Measurements from ENCODE around the gene PAPSS2.

DNA sequence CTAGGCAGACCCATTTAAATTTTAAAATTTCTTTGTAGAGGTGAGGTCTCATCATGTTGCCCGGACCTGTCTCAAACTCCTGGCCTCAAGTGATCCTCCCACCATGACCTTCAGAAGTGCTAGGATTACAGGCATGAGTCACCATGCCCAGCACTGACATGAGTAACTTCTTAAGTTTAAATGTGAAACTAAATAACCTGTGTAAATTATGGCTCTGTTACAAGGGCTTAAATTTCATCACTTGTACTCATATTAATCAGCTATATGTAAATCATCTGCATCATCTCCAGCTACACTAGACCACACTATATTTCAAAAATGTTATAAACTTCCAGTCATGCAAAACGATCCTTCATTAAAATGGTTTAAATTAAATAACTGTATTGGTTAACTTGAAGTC is 102.2 kb downstream of the PAPSS2 start:
- TF ChIP-seq, protein P1, sequence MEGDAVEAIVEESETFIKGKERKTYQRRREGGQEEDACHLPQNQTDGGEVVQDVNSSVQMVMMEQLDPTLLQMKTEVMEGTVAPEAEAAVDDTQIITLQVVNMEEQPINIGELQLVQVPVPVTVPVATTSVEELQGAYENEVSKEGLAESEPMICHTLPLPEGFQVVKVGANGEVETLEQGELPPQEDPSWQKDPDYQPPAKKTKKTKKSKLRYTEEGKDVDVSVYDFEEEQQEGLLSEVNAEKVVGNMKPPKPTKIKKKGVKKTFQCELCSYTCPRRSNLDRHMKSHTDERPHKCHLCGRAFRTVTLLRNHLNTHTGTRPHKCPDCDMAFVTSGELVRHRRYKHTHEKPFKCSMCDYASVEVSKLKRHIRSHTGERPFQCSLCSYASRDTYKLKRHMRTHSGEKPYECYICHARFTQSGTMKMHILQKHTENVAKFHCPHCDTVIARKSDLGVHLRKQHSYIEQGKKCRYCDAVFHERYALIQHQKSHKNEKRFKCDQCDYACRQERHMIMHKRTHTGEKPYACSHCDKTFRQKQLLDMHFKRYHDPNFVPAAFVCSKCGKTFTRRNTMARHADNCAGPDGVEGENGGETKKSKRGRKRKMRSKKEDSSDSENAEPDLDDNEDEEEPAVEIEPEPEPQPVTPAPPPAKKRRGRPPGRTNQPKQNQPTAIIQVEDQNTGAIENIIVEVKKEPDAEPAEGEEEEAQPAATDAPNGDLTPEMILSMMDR (conservative IDR thresholded peaks at IDR 0.05), result no peak
- TF ChIP-seq ZFX (IDR thresholded peaks at IDR 0.05), result no peak
